ENCODE measurements around the gene TUBGCP2.
A peak's percentile ranks its signal among the peaks of the same experiment; 100 is the strongest.

TUBGCP2 gene

GRCh38 chr10:133243593-133243992 lies 65.1 kb downstream of the TUBGCP2 start:
- TF ChIP-seq REST (IDR thresholded peaks at IDR 0.05; ENCODE audit: insufficient read depth in 1 of 2, low read depth in 2 of 2, low read length in 2 of 2): no peak
- no peak for TF ChIP-seq TAF1 (IDR thresholded peaks at IDR 0.05; ENCODE audit: borderline replicate concordance, insufficient read depth, low read length)
- no peak for TF ChIP-seq POLR2AphosphoS5 (IDR thresholded peaks at IDR 0.05; ENCODE audit: low read depth, low read length)
- TF ChIP-seq SIN3A (IDR thresholded peaks at IDR 0.05; ENCODE audit: borderline replicate concordance, insufficient read depth, low read length): no peak
- no peak for TF ChIP-seq FOXP2 (optimal IDR thresholded peaks at IDR 0.05; ENCODE audit: borderline replicate concordance, extremely low read depth, extremely low read length, insufficient read depth)

- TF ChIP-seq POLR2AphosphoS5 (IDR thresholded peaks at IDR 0.05; ENCODE audit: low read depth, low read length) (no peak), SIN3A (IDR thresholded peaks at IDR 0.05; ENCODE audit: borderline replicate concordance, insufficient read depth, low read length) (peak; percentile 33; the same call in 1 of the 2 replicates)
Observed at GRCh38 chr10:133242611-133243356, 65.9 kb downstream of the TUBGCP2 start.

GRCh38 chr10:133241501-133242205 lies 67.0 kb downstream of the TUBGCP2 start:
- TF ChIP-seq SIN3A (IDR thresholded peaks at IDR 0.05; ENCODE audit: borderline replicate concordance, insufficient read depth, low read length): no peak
- TF ChIP-seq POLR2AphosphoS5 (IDR thresholded peaks at IDR 0.05; ENCODE audit: low read depth, low read length): no peak
- no peak for TF ChIP-seq REST (IDR thresholded peaks at IDR 0.05; ENCODE audit: insufficient read depth in 1 of 2, low read depth in 2 of 2, low read length in 2 of 2)
- no peak for TF ChIP-seq FOXP2 (optimal IDR thresholded peaks at IDR 0.05; ENCODE audit: borderline replicate concordance, extremely low read depth, extremely low read length, insufficient read depth)

- TF ChIP-seq POLR2AphosphoS5 (IDR thresholded peaks at IDR 0.05; ENCODE audit: low read depth, low read length): no peak
- TF ChIP-seq SIN3A (IDR thresholded peaks at IDR 0.05; ENCODE audit: borderline replicate concordance, insufficient read depth, low read length): no peak
- TF ChIP-seq REST (IDR thresholded peaks at IDR 0.05; ENCODE audit: insufficient read depth in 1 of 2, low read depth in 2 of 2, low read length in 2 of 2): no peak
- no peak for TF ChIP-seq FOXP2 (optimal IDR thresholded peaks at IDR 0.05; ENCODE audit: borderline replicate concordance, extremely low read depth, extremely low read length, insufficient read depth)
- no peak for TF ChIP-seq TAF1 (IDR thresholded peaks at IDR 0.05; ENCODE audit: borderline replicate concordance, insufficient read depth, low read length)
Observed at GRCh38 chr10:133239990-133240389, 68.7 kb downstream of the TUBGCP2 start.

GRCh38 chr10:133238466-133238804 lies 70.2 kb downstream of the TUBGCP2 start:
- TF ChIP-seq REST (IDR thresholded peaks at IDR 0.05; ENCODE audit: insufficient read depth in 1 of 2, low read depth in 2 of 2, low read length in 2 of 2) (no peak), POLR2AphosphoS5 (IDR thresholded peaks at IDR 0.05; ENCODE audit: low read depth, low read length) (no peak), SIN3A (IDR thresholded peaks at IDR 0.05; ENCODE audit: borderline replicate concordance, insufficient read depth, low read length) (no peak), FOXP2 (optimal IDR thresholded peaks at IDR 0.05; ENCODE audit: borderline replicate concordance, extremely low read depth, extremely low read length, insufficient read depth) (no peak), TAF1 (IDR thresholded peaks at IDR 0.05; ENCODE audit: borderline replicate concordance, insufficient read depth, low read length) (no peak)
